ENCODE measurements around the gene PARS2. TPM values are rescaled to one million over a fixed set of nuclear protein-coding genes. Genes with fewer than 3 reads are reported as not detected.

Gene PARS2
- 6.5 TPM for total RNA-seq (ENCODE audit: unreplicated experiment)
- long read RNA-seq, transcript PARS2-201 (2 exons, 2,347 nt) = major isoform, 10 of 12 reads
- long read RNA-seq, partial matches to known transcripts = 2 of 12 reads
- long read RNA-seq, other reads (novel, unspliced or antisense) = 0 of 12 reads

DNA sequence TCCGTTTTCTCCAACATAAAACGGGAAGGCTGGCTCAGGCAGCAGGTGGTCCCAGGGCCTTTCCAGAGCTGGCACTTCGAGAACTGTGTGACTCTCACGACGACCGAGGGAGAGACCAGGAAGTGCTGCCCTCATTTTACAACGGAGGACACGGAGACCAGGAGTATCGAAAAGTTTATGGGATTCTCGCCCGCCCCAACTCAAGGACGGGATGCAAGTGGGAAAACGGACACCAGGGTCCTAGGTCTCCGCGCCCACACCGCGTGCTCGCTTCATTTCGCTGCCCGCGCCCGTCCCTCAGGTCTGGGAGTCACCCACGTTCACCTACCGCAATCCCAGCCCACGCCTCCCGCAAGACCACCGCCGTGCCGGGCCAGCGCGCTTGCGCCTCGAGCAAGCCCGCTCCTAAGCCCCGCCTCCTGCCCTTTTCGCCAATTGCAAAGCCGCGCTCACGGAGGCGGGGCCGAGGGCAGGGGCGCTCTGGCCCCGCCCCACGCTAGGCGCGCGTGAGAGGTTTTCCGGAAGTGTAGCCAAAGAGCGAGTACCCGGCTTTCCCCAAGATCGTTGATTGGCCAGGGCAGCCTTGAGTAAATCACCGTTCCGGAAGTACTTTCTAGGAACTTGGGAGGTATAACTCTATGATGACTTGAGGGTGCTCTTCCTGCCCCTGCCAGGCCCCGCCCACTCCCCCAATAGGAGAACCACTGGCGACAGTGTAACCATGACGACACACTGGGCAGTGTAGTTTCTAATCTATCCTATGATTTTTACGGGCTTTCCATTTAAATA, at the start of gene PARS2:
Gene PARS2, minus strand, starts transcription at position 391 of the 789 bp plus-strand sequence. CDS start 5,362 bp downstream, outside the sequence.
- DNase-seq (ENCODE audit: low spot score) = peak; percentile 97
- H3K9me3 Mint-ChIP-seq (ENCODE audit: unreplicated experiment) = no peaks in the 10 kb centered on the region
- peaks cover under 1% of the 10 kb centered on the region for H3K36me3 Mint-ChIP-seq (ENCODE audit: low read depth, unreplicated experiment)
- TF ChIP-seq, protein P1, sequence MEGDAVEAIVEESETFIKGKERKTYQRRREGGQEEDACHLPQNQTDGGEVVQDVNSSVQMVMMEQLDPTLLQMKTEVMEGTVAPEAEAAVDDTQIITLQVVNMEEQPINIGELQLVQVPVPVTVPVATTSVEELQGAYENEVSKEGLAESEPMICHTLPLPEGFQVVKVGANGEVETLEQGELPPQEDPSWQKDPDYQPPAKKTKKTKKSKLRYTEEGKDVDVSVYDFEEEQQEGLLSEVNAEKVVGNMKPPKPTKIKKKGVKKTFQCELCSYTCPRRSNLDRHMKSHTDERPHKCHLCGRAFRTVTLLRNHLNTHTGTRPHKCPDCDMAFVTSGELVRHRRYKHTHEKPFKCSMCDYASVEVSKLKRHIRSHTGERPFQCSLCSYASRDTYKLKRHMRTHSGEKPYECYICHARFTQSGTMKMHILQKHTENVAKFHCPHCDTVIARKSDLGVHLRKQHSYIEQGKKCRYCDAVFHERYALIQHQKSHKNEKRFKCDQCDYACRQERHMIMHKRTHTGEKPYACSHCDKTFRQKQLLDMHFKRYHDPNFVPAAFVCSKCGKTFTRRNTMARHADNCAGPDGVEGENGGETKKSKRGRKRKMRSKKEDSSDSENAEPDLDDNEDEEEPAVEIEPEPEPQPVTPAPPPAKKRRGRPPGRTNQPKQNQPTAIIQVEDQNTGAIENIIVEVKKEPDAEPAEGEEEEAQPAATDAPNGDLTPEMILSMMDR (IDR thresholded peaks at IDR 0.05; ENCODE audit: unreplicated experiment) = no peak
- no peaks in the 10 kb centered on the region for H3K27me3 Mint-ChIP-seq (ENCODE audit: unreplicated experiment)
- H3K4me3 Mint-ChIP-seq (ENCODE audit: unreplicated experiment) = peak within 1 kb of the TSS; percentile 95
- peaks cover 12% of the 10 kb centered on the region for H3K4me1 Mint-ChIP-seq (ENCODE audit: unreplicated experiment)
- H3K27ac Mint-ChIP-seq (ENCODE audit: unreplicated experiment) = peak within 1 kb of the TSS; percentile 88

DNA sequence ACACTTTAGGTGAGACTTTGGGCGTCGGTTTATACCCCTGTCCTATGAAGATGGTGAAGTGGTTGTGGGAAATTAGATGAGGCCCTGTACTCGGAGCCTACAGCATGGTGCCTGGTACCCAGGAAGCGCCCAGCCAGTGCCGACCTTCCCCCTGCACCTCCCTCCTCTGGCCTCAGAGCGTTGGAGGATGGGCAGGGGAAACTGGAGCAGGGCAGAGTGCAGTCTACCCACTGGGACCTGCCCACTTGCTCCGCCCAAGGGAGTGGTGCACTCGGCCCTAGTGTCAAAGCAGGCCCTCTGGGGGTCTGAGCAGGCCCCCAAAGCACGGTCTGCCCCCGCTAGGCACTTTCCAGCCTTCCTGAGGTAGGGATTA, 49.8 kb upstream of the PARS2 start:
- no peak overlapping the region for H3K27ac Mint-ChIP-seq (ENCODE audit: unreplicated experiment)
- TF ChIP-seq, protein P1 (IDR thresholded peaks at IDR 0.05; ENCODE audit: unreplicated experiment) = no peak
- H3K4me3 Mint-ChIP-seq (ENCODE audit: unreplicated experiment) = no peak overlapping the region
- DNase-seq (ENCODE audit: low spot score) = no peak
- no peaks in the 10 kb centered on the region for H3K36me3 Mint-ChIP-seq (ENCODE audit: low read depth, unreplicated experiment)
- peaks cover 2% of the 10 kb centered on the region for H3K27me3 Mint-ChIP-seq (ENCODE audit: unreplicated experiment)
- no peaks in the 10 kb centered on the region for H3K9me3 Mint-ChIP-seq (ENCODE audit: unreplicated experiment)
- H3K4me1 Mint-ChIP-seq (ENCODE audit: unreplicated experiment) = peaks cover 9% of the 10 kb centered on the region

DNA sequence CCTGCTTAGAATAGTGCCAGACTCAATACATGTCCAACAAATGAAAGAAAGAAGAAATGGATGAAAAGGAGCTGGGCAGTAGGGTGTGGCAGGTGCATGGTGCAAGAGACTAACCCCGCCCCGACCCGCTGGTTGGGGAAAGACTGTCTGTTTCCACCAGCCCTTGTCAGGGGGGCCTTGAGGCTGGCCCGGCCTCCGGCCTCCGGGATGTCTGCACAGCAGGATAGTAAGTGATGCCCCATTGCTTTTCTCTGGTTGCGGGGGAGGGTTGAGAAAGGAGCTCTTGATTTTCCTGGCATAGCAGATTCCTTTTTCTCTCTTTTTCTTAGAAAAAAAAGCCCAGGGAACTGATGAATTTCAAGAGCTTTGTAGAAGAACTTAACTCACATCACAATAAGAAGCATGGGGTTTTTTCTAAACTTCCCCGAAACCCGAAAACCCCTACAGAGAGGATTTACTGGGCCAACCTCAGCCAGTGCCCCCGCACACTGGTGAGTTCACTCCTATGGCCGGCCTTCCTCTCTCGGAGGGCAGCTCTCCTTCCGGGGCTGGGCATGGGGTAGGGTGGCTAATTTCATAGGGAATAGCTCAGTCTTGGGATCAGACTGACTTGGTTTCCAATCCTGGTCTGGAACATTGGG, 49.3 kb upstream of the PARS2 start:
- DNase-seq (ENCODE audit: low spot score) = no peak
- H3K4me3 Mint-ChIP-seq (ENCODE audit: unreplicated experiment) = no peak overlapping the region
- no peaks in the 10 kb centered on the region for H3K36me3 Mint-ChIP-seq (ENCODE audit: low read depth, unreplicated experiment)
- H3K27me3 Mint-ChIP-seq (ENCODE audit: unreplicated experiment) = peaks cover 2% of the 10 kb centered on the region
- peaks cover 6% of the 10 kb centered on the region for H3K4me1 Mint-ChIP-seq (ENCODE audit: unreplicated experiment)
- no peaks in the 10 kb centered on the region for H3K9me3 Mint-ChIP-seq (ENCODE audit: unreplicated experiment)
- TF ChIP-seq, protein P1 (IDR thresholded peaks at IDR 0.05; ENCODE audit: unreplicated experiment) = no peak
- no peak overlapping the region for H3K27ac Mint-ChIP-seq (ENCODE audit: unreplicated experiment)

DNA sequence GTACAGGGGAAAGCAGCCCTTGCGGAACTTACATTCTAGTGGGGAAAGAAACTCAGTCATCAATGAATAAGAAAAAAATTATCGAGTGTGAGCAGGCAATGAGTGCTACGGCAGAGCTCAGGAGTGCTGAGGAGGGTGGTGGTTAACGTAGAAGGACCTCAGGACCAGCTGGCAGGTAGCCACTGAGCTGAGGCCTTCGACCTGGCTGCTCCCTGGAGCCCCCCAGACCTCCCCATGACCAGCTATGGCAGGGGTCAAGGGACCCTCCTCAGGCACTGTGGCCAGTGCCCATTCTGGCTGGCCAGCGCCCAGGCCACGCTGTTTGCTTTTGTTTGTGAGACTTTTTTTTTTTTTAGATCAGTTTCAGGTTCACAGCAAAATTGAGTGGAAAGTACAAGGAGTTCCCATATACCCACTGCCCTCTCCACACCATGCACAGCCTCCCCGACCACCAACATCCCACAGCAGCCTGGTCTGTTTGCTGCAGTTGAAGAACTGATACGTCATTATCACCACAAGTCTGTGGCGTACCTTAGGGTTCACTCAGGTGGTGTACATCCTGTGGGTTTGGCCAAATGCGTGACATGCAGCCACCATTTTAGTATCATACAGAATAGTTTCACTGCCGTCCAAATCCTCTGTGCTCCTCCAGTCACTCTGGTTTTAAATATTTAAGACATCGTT, 48.6 kb upstream of the PARS2 start:
- no peak overlapping the region for H3K4me3 Mint-ChIP-seq (ENCODE audit: unreplicated experiment)
- TF ChIP-seq, protein P1 (IDR thresholded peaks at IDR 0.05; ENCODE audit: unreplicated experiment) = no peak
- no peak for DNase-seq (ENCODE audit: low spot score)
- H3K9me3 Mint-ChIP-seq (ENCODE audit: unreplicated experiment) = no peaks in the 10 kb centered on the region
- H3K27ac Mint-ChIP-seq (ENCODE audit: unreplicated experiment) = no peak overlapping the region
- H3K27me3 Mint-ChIP-seq (ENCODE audit: unreplicated experiment) = peaks cover 2% of the 10 kb centered on the region
- H3K4me1 Mint-ChIP-seq (ENCODE audit: unreplicated experiment) = peaks cover 2% of the 10 kb centered on the region
- no peaks in the 10 kb centered on the region for H3K36me3 Mint-ChIP-seq (ENCODE audit: low read depth, unreplicated experiment)
